WTC11 (cell line): Measurements from ENCODE around the gene TCF7L1. TPM values are rescaled to one million over a fixed set of nuclear protein-coding genes. Genes with fewer than 3 reads are reported as not detected.

Experiments used
- ATAC-seq: fragments of 200-7000 bp; cut with Tn5 transposase; 2 replicates; pipeline ENCODE4 v1.10.0; 2021; ENCODE audit warnings: mild to moderate bottlenecking, moderate library complexity
- CTCF ChIA-PET: fragments of 300-600 bp; sonication (Branson Sonifier 250); formaldehyde crosslinking; loops from one replicate; lab custom pipeline; 2021; ENCODE audit warnings: antibody characterized with exemption; lab: Charles Lee
- POLR2A ChIA-PET: fragments of 350-600 bp; sonication (Branson Sonifier 250); formaldehyde crosslinking; loops from one replicate; lab custom pipeline; 2021; ENCODE audit warnings: antibody characterized with exemption; lab: Charles Lee
- DNase-seq: peaks from one replicate; pipeline ENCODE4 v3.0.0; 2021; ENCODE audit warnings: low spot score
- H3K27ac Mint-ChIP-seq: 2 replicates; pipeline ENCODE4 v1.8.0; 2021; ENCODE audit warnings: mixed read lengths
- H3K27me3 Mint-ChIP-seq: 2 replicates; pipeline ENCODE4 v1.8.0; 2021; ENCODE audit warnings: low read depth, mild to moderate bottlenecking, moderate library complexity, mixed read lengths
- H3K36me3 Mint-ChIP-seq: 2 replicates; pipeline ENCODE4 v1.8.0; 2021; ENCODE audit warnings: mixed read lengths
- H3K4me1 Mint-ChIP-seq: 2 replicates; pipeline ENCODE4 v1.8.0; 2022; ENCODE audit warnings: mixed read lengths
- H3K4me3 Mint-ChIP-seq: 2 replicates; pipeline ENCODE4 v1.8.0; 2021; ENCODE audit warnings: mild to moderate bottlenecking, moderate library complexity, mixed read lengths
- H3K9me3 Mint-ChIP-seq: 2 replicates; pipeline ENCODE4 v1.8.0; 2021; ENCODE audit warnings: mixed read lengths
- AR ChIP-seq: fragments of 250-450 bp; sonication (Bioruptor Pico); IDR thresholded peaks from 2 replicates; pipeline ENCODE4 v1.9.0; 2021; ENCODE audit warnings: mild to moderate bottlenecking
- ATF1 ChIP-seq: sonication (generic); formaldehyde crosslinking; IDR thresholded peaks from 2 replicates; pipeline ENCODE4 v1.8.1; 2023; ENCODE audit warnings: mild to moderate bottlenecking, moderate library complexity, missing genetic modification reagents
- ELF4 ChIP-seq: sonication (generic); formaldehyde crosslinking; IDR thresholded peaks from 2 replicates; pipeline ENCODE4 v1.8.1; 2022; ENCODE audit warnings: low read depth, mild to moderate bottlenecking, moderate library complexity, missing genetic modification reagents
- ESRRA ChIP-seq: sonication (generic); formaldehyde crosslinking; IDR thresholded peaks from 2 replicates; pipeline ENCODE4 v1.8.1; 2022; ENCODE audit warnings: mild to moderate bottlenecking, missing genetic modification reagents, borderline replicate concordance
- HMGA2 ChIP-seq: fragments of 250-450 bp; sonication (Bioruptor Pico); IDR thresholded peaks from 2 replicates; pipeline ENCODE4 v1.4.0; 2021; ENCODE audit warnings: mild to moderate bottlenecking, moderate library complexity
- HMGXB4 ChIP-seq: sonication (generic); formaldehyde crosslinking; IDR thresholded peaks from 2 replicates; pipeline ENCODE4 v1.8.1; 2023; ENCODE audit warnings: mild to moderate bottlenecking, moderate library complexity, missing genetic modification reagents
- MYBL2 ChIP-seq: sonication (generic); formaldehyde crosslinking; IDR thresholded peaks from 2 replicates; pipeline ENCODE4 v1.8.1; 2023; ENCODE audit warnings: mild to moderate bottlenecking, moderate library complexity, missing genetic modification reagents
- NFE2L1 ChIP-seq: sonication (generic); formaldehyde crosslinking; IDR thresholded peaks from 2 replicates; pipeline ENCODE4 v1.8.1; 2023; ENCODE audit warnings: missing genetic modification reagents
- SMAD3 ChIP-seq: sonication (generic); formaldehyde crosslinking; IDR thresholded peaks from 2 replicates; pipeline ENCODE4 v1.8.0; 2022; ENCODE audit warnings: missing genetic modification reagents, mild to moderate bottlenecking, borderline replicate concordance
- ZBTB21 ChIP-seq: sonication (generic); formaldehyde crosslinking; IDR thresholded peaks from 2 replicates; pipeline ENCODE4 v1.8.1; 2023; ENCODE audit warnings: mild to moderate bottlenecking, missing genetic modification reagents, borderline replicate concordance
- ZNF121 ChIP-seq: sonication (generic); formaldehyde crosslinking; IDR thresholded peaks from 2 replicates; pipeline ENCODE4 v1.8.0; 2023; ENCODE audit warnings: missing genetic modification reagents
- ZNF232 ChIP-seq: sonication (generic); formaldehyde crosslinking; IDR thresholded peaks from 2 replicates; pipeline ENCODE4 v1.8.0; 2022; ENCODE audit warnings: mild to moderate bottlenecking, missing genetic modification reagents
- ZNF396 ChIP-seq: fragments of 250-450 bp; sonication (Bioruptor Pico); IDR thresholded peaks from 2 replicates; pipeline ENCODE4 v1.8.0; 2021; ENCODE audit warnings: mild to moderate bottlenecking, moderate library complexity, borderline replicate concordance
- total RNA-seq: library from RNA; stranded (reverse); gene quantifications from 3 replicates; pipeline ENCODE4 v1.2.3, GENCODE V29; 2021
- TF ChIP-seq, protein P1 (sequence below): sonication (generic); formaldehyde crosslinking; IDR thresholded peaks from 2 replicates; pipeline ENCODE4 v1.8.1; 2022; ENCODE audit warnings: mild to moderate bottlenecking, missing genetic modification reagents, moderate library complexity, borderline replicate concordance
- TF ChIP-seq, protein P2 (sequence below): sonication (generic); formaldehyde crosslinking; IDR thresholded peaks from 2 replicates; pipeline ENCODE4 v1.8.1; 2022; ENCODE audit warnings: low read depth, mild to moderate bottlenecking, moderate library complexity, missing genetic modification reagents, borderline replicate concordance
- TF ChIP-seq, protein P3 (sequence below): sonication (generic); formaldehyde crosslinking; IDR thresholded peaks from 2 replicates; pipeline ENCODE4 v1.8.1; 2023; ENCODE audit warnings: mild to moderate bottlenecking, missing genetic modification reagents
- TF ChIP-seq, protein P4 (sequence below): fragments of 250-450 bp; sonication (Bioruptor Pico); conservative IDR thresholded peaks from 2 replicates; pipeline ENCODE4 v1.9.0; 2021; ENCODE audit warnings: mild to moderate bottlenecking
- TF ChIP-seq, protein P5 (sequence below): fragments of 200-600 bp; IDR thresholded peaks from 2 replicates; pipeline ENCODE4 v1.8.0; 2022; ENCODE audit warnings: antibody characterized with exemption
- TF ChIP-seq, protein P6 (sequence below): sonication (generic); formaldehyde crosslinking; IDR thresholded peaks from 2 replicates; pipeline ENCODE4 v1.8.0; 2022; ENCODE audit warnings: mild to moderate bottlenecking, missing genetic modification reagents

Gene TCF7L1
- total RNA-seq, 1 experiment from 2014 or later = 104 TPM

DNA sequence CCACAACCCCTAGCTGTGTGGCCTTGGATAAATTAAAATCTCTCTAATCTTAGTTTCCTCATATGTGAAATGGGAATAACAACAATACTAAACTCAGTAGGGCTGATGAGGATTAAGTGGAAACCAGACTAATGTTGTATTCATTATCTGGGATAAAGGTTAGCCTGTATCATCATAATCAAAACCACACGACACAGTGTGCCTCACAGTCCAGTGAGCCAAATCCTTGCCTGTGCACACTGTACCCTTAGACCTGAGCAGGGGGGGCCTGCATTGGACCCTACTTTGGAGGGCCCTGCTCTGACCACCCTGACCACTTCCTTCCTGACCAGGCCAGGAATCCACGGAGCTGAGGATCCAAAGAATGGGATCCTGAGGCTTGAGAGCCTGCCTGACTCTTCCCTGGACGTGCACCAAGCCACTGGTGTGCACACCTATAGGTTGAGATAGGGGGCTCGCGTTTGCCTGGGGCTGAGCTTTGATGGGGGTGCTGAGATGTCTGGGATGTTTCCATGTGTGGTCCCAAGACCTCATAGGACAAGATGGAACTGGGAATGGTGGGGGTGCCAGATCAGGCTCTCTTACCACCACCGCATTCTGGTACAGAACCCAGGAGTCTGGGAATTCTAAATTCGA is 124.9 kb downstream of the TCF7L1 start:
- peaks cover 18% of the 10 kb centered on the region for H3K36me3 Mint-ChIP-seq
- peak overlapping the region; percentile 49 for H3K4me3 Mint-ChIP-seq
- no peaks in the 10 kb centered on the region for H3K9me3 Mint-ChIP-seq
- CTCF ChIA-PET = interaction anchor here (1.1 to 4.5 kb wide), 4 partner anchors 10 to 191 kb away, joined by 5 to 45 read pairs (median 31); no protein-coding TSS in a partner anchor
- TF ChIP-seq ZBTB21 (CRISPR knock-in tag) (no peak), NFE2L1 (CRISPR knock-in tag) (no peak), HMGA2 (CRISPR knock-in tag) (no peak), MYBL2 (no peak), SMAD3 (CRISPR knock-in tag) (no peak), HMGXB4 (CRISPR knock-in tag) (no peak)
- TF ChIP-seq, protein P1, sequence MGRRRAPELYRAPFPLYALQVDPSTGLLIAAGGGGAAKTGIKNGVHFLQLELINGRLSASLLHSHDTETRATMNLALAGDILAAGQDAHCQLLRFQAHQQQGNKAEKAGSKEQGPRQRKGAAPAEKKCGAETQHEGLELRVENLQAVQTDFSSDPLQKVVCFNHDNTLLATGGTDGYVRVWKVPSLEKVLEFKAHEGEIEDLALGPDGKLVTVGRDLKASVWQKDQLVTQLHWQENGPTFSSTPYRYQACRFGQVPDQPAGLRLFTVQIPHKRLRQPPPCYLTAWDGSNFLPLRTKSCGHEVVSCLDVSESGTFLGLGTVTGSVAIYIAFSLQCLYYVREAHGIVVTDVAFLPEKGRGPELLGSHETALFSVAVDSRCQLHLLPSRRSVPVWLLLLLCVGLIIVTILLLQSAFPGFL (CRISPR knock-in tag) = no peak
- DNase-seq (no peak), ATAC-seq (no peak)
- POLR2A ChIA-PET = interaction anchor here (0.6 to 3.3 kb wide), 2 partner anchors 17 to 21 kb away, joined by 3 to 34 read pairs; no protein-coding TSS in a partner anchor
- H3K27me3 Mint-ChIP-seq = no peaks in the 10 kb centered on the region
- H3K4me1 Mint-ChIP-seq = peaks cover 85% of the 10 kb centered on the region
- H3K27ac Mint-ChIP-seq = peak overlapping the region; percentile 97

DNA sequence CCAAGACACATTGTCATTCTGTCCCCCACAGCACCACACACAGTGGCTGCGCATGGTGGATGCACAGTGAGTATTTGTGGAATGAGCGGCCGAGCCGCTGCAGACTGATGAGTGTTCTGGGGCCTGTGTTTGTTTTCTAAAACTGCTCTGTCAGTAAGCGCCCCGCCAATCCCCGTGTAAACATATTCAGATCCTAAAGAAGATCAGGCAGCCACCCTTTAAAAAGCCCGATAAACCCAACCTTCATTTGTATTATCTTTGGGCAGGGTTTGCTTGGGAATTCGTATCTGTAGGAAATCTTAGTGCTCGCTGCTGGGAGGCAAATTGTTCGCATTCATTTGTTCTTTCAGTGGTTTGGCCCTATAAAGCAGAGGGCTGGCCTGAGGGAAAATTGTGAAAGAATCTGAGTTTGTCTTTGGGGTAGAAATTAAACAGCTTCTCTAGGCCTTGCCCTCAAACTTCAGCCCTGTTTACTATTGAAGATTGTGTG is 126.0 kb downstream of the TCF7L1 start:
- POLR2A ChIA-PET = no interaction called here
- H3K27ac Mint-ChIP-seq = peak overlapping the region; percentile 97
- H3K4me1 Mint-ChIP-seq = peaks cover 85% of the 10 kb centered on the region
- DNase-seq (no peak), ATAC-seq (peak; percentile 7)
- no peaks in the 10 kb centered on the region for H3K9me3 Mint-ChIP-seq
- H3K27me3 Mint-ChIP-seq = no peaks in the 10 kb centered on the region
- peaks cover 18% of the 10 kb centered on the region for H3K36me3 Mint-ChIP-seq
- peak overlapping the region; percentile 49 for H3K4me3 Mint-ChIP-seq
- CTCF ChIA-PET = interaction anchor here (1.1 kb wide), 1 partner anchor 16 kb away, joined by 5 read pairs; no protein-coding TSS in a partner anchor
- TF ChIP-seq, protein P2, sequence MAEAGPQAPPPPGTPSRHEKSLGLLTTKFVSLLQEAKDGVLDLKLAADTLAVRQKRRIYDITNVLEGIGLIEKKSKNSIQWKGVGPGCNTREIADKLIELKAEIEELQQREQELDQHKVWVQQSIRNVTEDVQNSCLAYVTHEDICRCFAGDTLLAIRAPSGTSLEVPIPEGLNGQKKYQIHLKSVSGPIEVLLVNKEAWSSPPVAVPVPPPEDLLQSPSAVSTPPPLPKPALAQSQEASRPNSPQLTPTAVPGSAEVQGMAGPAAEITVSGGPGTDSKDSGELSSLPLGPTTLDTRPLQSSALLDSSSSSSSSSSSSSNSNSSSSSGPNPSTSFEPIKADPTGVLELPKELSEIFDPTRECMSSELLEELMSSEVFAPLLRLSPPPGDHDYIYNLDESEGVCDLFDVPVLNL = no peak
- TF ChIP-seq, protein P3, sequence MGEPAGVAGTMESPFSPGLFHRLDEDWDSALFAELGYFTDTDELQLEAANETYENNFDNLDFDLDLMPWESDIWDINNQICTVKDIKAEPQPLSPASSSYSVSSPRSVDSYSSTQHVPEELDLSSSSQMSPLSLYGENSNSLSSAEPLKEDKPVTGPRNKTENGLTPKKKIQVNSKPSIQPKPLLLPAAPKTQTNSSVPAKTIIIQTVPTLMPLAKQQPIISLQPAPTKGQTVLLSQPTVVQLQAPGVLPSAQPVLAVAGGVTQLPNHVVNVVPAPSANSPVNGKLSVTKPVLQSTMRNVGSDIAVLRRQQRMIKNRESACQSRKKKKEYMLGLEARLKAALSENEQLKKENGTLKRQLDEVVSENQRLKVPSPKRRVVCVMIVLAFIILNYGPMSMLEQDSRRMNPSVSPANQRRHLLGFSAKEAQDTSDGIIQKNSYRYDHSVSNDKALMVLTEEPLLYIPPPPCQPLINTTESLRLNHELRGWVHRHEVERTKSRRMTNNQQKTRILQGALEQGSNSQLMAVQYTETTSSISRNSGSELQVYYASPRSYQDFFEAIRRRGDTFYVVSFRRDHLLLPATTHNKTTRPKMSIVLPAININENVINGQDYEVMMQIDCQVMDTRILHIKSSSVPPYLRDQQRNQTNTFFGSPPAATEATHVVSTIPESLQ (CRISPR knock-in tag) = no peak
- TF ChIP-seq, protein P4, sequence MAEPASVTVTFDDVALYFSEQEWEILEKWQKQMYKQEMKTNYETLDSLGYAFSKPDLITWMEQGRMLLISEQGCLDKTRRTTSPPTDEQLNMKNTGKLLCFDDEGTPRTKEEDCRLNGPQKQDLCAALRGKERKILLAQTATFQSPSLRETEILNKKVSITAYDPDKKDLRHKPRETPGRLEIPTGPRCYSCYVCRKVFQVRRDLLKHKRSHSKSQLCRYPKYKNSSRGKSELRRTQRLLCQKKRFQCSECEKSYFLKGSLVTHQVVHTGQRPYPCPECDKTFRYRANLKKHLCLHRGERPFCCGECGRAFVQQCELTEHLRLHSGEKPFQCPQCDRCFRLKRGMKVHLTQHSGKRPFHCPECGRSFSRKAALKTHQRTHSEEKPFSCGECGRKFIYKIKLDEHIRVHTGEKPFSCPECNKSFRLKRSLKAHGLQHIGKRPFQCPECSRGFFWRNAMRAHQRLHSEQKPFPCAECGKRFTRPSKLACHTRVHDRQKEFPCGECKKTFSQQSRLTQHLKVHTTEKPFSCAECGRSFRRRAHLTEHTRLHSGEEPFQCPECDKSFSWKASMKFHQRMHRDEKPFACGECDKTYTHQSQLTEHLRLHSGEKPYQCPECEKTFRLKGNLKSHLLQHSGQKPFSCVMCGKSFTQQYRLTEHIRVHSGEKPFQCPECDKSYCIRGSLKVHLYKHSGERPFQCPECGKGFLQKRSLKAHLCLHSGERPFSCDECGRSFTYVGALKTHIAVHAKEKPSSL (CRISPR knock-in tag) = no peak
- no peak for TF ChIP-seq AR
- TF ChIP-seq ZNF121 (CRISPR knock-in tag) = no peak
- TF ChIP-seq ELF4 (CRISPR knock-in tag) = no peak
- TF ChIP-seq, protein P5, sequence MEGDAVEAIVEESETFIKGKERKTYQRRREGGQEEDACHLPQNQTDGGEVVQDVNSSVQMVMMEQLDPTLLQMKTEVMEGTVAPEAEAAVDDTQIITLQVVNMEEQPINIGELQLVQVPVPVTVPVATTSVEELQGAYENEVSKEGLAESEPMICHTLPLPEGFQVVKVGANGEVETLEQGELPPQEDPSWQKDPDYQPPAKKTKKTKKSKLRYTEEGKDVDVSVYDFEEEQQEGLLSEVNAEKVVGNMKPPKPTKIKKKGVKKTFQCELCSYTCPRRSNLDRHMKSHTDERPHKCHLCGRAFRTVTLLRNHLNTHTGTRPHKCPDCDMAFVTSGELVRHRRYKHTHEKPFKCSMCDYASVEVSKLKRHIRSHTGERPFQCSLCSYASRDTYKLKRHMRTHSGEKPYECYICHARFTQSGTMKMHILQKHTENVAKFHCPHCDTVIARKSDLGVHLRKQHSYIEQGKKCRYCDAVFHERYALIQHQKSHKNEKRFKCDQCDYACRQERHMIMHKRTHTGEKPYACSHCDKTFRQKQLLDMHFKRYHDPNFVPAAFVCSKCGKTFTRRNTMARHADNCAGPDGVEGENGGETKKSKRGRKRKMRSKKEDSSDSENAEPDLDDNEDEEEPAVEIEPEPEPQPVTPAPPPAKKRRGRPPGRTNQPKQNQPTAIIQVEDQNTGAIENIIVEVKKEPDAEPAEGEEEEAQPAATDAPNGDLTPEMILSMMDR = no peak
- TF ChIP-seq ZNF396 (CRISPR knock-in tag) = no peak
- no peak for TF ChIP-seq ESRRA (CRISPR knock-in tag)
- TF ChIP-seq, protein P6, sequence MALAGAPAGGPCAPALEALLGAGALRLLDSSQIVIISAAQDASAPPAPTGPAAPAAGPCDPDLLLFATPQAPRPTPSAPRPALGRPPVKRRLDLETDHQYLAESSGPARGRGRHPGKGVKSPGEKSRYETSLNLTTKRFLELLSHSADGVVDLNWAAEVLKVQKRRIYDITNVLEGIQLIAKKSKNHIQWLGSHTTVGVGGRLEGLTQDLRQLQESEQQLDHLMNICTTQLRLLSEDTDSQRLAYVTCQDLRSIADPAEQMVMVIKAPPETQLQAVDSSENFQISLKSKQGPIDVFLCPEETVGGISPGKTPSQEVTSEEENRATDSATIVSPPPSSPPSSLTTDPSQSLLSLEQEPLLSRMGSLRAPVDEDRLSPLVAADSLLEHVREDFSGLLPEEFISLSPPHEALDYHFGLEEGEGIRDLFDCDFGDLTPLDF (CRISPR knock-in tag) = no peak
- TF ChIP-seq ATF1 = no peak
- no peak for TF ChIP-seq ZNF232 (CRISPR knock-in tag)
